GM23248 (cell line): ENCODE measurements around the gene IGFBP3. TPM values are rescaled to one million over a fixed set of nuclear protein-coding genes. Genes with fewer than 3 reads are reported as not detected.

ENCODE experiments used
- DNase-seq: peaks from one replicate; pipeline ENCODE4 v3.0.0-alpha.2; 2015
- H2AFZ ChIP-seq: fragments of 200-600 bp; sonication (generic); 2 replicates; pipeline ENCODE4 v1.6.1; 2016; ENCODE audit warnings: antibody characterized with exemption
- H3F3A ChIP-seq: fragments of 200-600 bp; sonication (generic); 2 replicates; pipeline ENCODE4 v1.6.1; 2016; ENCODE audit warnings: mild to moderate bottlenecking, antibody characterized with exemption, mixed run types; ENCODE audit not compliant: insufficient read depth
- H3K27ac ChIP-seq: fragments of 200-600 bp; sonication (generic); 2 replicates; pipeline ENCODE4 v1.5.1; 2016; ENCODE audit warnings: mild to moderate bottlenecking
- H3K27me3 ChIP-seq: fragments of 200-600 bp; sonication (generic); replicated peaks from 2 replicates; pipeline ENCODE4 v1.6.1; 2016; ENCODE audit warnings: mild to moderate bottlenecking; ENCODE audit not compliant: insufficient read depth
- H3K36me3 ChIP-seq: fragments of 200-600 bp; sonication (generic); 2 replicates; pipeline ENCODE4 v1.6.1; 2016; ENCODE audit warnings: low read depth, mild to moderate bottlenecking
- H3K4me1 ChIP-seq: fragments of 200-600 bp; sonication (generic); 2 replicates; pipeline ENCODE4 v1.6.1; 2016; ENCODE audit warnings: mild to moderate bottlenecking; ENCODE audit not compliant: insufficient read depth
- H3K4me2 ChIP-seq: fragments of 200-600 bp; sonication (generic); one replicate; pipeline ENCODE4 v1.6.1; 2016; ENCODE audit warnings: mild to moderate bottlenecking; ENCODE audit not compliant: unreplicated experiment
- H3K4me3 ChIP-seq: fragments of 200-600 bp; sonication (generic); 2 replicates; pipeline ENCODE4 v1.5.1; 2016; ENCODE audit warnings: mild to moderate bottlenecking
- H3K79me2 ChIP-seq: fragments of 200-600 bp; sonication (generic); 2 replicates; pipeline ENCODE4 v1.6.1; 2016; ENCODE audit warnings: mild to moderate bottlenecking; ENCODE audit not compliant: insufficient read depth
- H3K9ac ChIP-seq: fragments of 200-600 bp; sonication (generic); 2 replicates; pipeline ENCODE4 v1.6.1; 2016; ENCODE audit warnings: mild to moderate bottlenecking
- H3K9me2 ChIP-seq: fragments of 200-600 bp; sonication (generic); 2 replicates; pipeline ENCODE4 v1.6.1; 2016; ENCODE audit warnings: mixed run types, mild to moderate bottlenecking, moderate library complexity; ENCODE audit not compliant: insufficient read depth
- H3K9me3 ChIP-seq: fragments of 200-600 bp; sonication (generic); one replicate; pipeline ENCODE4 v1.6.1; 2017; ENCODE audit warnings: low read depth
- H4K20me1 ChIP-seq: fragments of 200-600 bp; sonication (generic); 2 replicates; pipeline ENCODE4 v1.6.0; 2016; ENCODE audit not compliant: insufficient read depth
- EZH2 ChIP-seq: fragments of 200-600 bp; sonication (generic); IDR thresholded peaks from 2 replicates; pipeline ENCODE4 v1.6.1; 2018; ENCODE audit warnings: antibody characterized with exemption, mild to moderate bottlenecking; ENCODE audit not compliant: insufficient read depth, poor library complexity, severe bottlenecking
- EZH2phosphoT487 ChIP-seq: fragments of 200-600 bp; sonication (generic); IDR thresholded peaks from 2 replicates; pipeline ENCODE4 v1.6.1; 2018; ENCODE audit warnings: antibody characterized with exemption, moderate library complexity, mild to moderate bottlenecking, low read depth; ENCODE audit not compliant: insufficient read depth
- WGBS, 2 experiments: methylation state at CpG; one replicate each; pipeline ENCODE4 v1.1.6; 2015 to 2017; ENCODE audit warnings: low lambda C conversion rate in 2 of 2, low coverage in 1 of 2; ENCODE audit errors: missing lambda C conversion rate in 2 of 2; 5-methylcytosine and 5-hydroxymethylcytosine counted together
- in situ Hi-C: fragments of 300-500 bp; cut with MboI; formaldehyde crosslinking; loops from 2 replicates; pipeline ENCODE4 v1.15.0; 2020
- polyA plus RNA-seq: library from polyadenylated mRNA; unstranded; fragments of >200 nt; fragmentation: Nextera tagmentation; extraction: Ambion mirVana; gene quantifications from 2 replicates; pipeline ENCODE4 v1.2.1, GENCODE V29; 2016
- total RNA-seq: library from RNA; depleted of rRNA; stranded (reverse); fragments of >200 nt; shearing (Covaris generic); gene quantifications from 2 replicates; pipeline ENCODE4 v1.2.3, GENCODE V29; 2014; rRNA removed

The IGFBP3 gene
- total and polyA plus RNA-seq, 2 experiments from 2014 or later: 17,437 to 29,310 TPM

DNA sequence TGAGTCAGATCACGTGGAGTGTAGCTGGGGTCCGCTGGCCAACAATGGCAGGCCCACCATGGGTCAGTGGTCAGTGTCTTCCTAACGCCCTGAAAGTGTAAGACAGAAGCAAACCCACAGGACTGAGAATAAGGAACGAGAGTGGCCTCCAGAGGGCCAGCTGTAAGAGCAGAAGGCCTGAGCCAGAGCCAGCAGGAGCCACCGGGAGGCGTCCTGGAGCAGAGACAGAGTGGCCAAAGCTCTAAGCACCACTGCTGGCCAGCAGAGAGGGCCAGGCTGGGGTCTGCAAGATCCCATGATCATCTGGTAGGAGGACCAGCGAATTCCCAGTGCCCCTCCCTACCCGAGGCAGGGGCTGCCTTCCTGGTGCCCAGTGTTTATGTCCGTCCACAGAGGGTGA lies 57.4 kb downstream of the IGFBP3 start:
- no peak overlapping the region for H3K4me2 ChIP-seq
- H3K9me2 ChIP-seq: no peaks in the 10 kb centered on the region
- no peak overlapping the region for H3K9ac ChIP-seq
- WGBS, 2 experiments: 51 to 58% methylated on average over 8 to 9 of the region's 9 CpGs
- DNase-seq: peak; percentile 33
- no peaks in the 10 kb centered on the region for H4K20me1 ChIP-seq
- peaks cover 16% of the 10 kb centered on the region for H3K27me3 ChIP-seq
- no peaks in the 10 kb centered on the region for H3F3A ChIP-seq
- H2AFZ ChIP-seq: no peak overlapping the region
- H3K9me3 ChIP-seq: no peaks in the 10 kb centered on the region
- no peaks in the 10 kb centered on the region for H3K4me1 ChIP-seq
- TF ChIP-seq EZH2 (no peak), EZH2phosphoT487 (no peak)
- H3K4me3 ChIP-seq: no peak overlapping the region
- no peaks in the 10 kb centered on the region for H3K79me2 ChIP-seq
- H3K27ac ChIP-seq: no peak overlapping the region
- in situ Hi-C loops: loop anchor here (25.0 kb wide), 2 partner anchors 201 to 701 kb away; partner anchors contain the start of gene RAMP3
- no peaks in the 10 kb centered on the region for H3K36me3 ChIP-seq

Other genes with a start within 250 kb of the IGFBP3 start
- gene CCDC201, start 48.2 kb downstream of the IGFBP3 start, total RNA-seq: not detected in 2 replicates
- gene CCDC201, start 48.2 kb downstream of the IGFBP3 start, polyA plus RNA-seq: not detected in 2 replicates
- 1.3 TPM in 1 of 2 replicates, not detected in the other for gene IGFBP1, start 32.8 kb downstream of the IGFBP3 start, total RNA-seq
- 0.34 and 0.50 TPM in 2 replicates for gene IGFBP1, start 32.8 kb downstream of the IGFBP3 start, polyA plus RNA-seq